SK-N-SH (cell line): ENCODE data around the gene ST6GALNAC1. TPM values are rescaled to one million over a fixed set of nuclear protein-coding genes. Genes with fewer than 3 reads are reported as not detected.

Experiments
- CTCF ChIA-PET: fragments of 300-600, 350-600 bp; formaldehyde crosslinking; extraction: SDS; loops from one replicate; lab custom pipeline; 2021; lab: Yijun Ruan, JAX
- POLR2A ChIA-PET: fragments of 350-600 bp; sonication (Branson Sonifier 250); formaldehyde crosslinking; extraction: SDS; loops from one replicate; lab custom pipeline; 2020; ENCODE audit warnings: antibody characterized with exemption, inconsistent platforms; lab: Yijun Ruan, JAX
- DNase-seq: peaks from one replicate; pipeline ENCODE4 v3.0.0; 2012
- H2AFZ ChIP-seq: fragments of 200-600 bp; sonication (generic); 2 replicates; pipeline ENCODE4 v1.8.1; 2016; ENCODE audit warnings: antibody characterized with exemption, mild to moderate bottlenecking, low read depth
- H3F3A ChIP-seq: fragments of 200-600 bp; sonication (generic); replicated peaks from 2 replicates; pipeline ENCODE3; 2016; ENCODE audit warnings: antibody characterized with exemption, mild to moderate bottlenecking; ENCODE audit not compliant: insufficient read depth
- H3K27ac ChIP-seq, 2 experiments: fragments of 200-500 bp in 1 of 2; fragments of 200-600 bp in 1 of 2; sonication (Bioruptor generic) in 1 of 2; sonication (generic), shearing (Covaris generic) in 1 of 2; 2 replicates each; pipeline versions ENCODE4 v1.5.1 to v1.6.1; 2014 to 2016; ENCODE audit warnings: low read depth in 2 of 2, inconsistent platforms in 1 of 2, low read length in 1 of 2, mild to moderate bottlenecking in 1 of 2, mixed read lengths in 1 of 2
- H3K27me3 ChIP-seq: fragments of 200-600 bp; sonication (generic), shearing (Covaris generic); 2 replicates; pipeline ENCODE4 v1.6.1; 2016; ENCODE audit warnings: mixed run types; ENCODE audit not compliant: insufficient read depth
- H3K36me3 ChIP-seq, 2 experiments: fragments of 200-500 bp in 1 of 2; fragments of 200-600 bp in 1 of 2; sonication (Bioruptor generic) in 1 of 2; sonication (generic) in 1 of 2; replicated peaks in 1 of 2; 2 replicates each; pipeline versions ENCODE3 to v1.5.1; 2014 to 2016; ENCODE audit warnings: low read length in 1 of 2, mild to moderate bottlenecking in 1 of 2; ENCODE audit not compliant: insufficient read depth in 2 of 2, control insufficient read depth in 1 of 2
- H3K4me1 ChIP-seq, 2 experiments: fragments of 200-500 bp in 1 of 2; fragments of 200-600 bp in 1 of 2; sonication (Bioruptor generic) in 1 of 2; sonication (generic), shearing (Covaris generic) in 1 of 2; 2 replicates each; pipeline versions ENCODE4 v1.5.1 to v1.6.1; 2014 to 2016; ENCODE audit warnings: low read depth in 1 of 2, low read length in 1 of 2, mixed run types in 1 of 2; ENCODE audit not compliant: insufficient read depth in 2 of 2, control insufficient read depth in 1 of 2
- H3K4me2 ChIP-seq: fragments of 200-600 bp; sonication (generic), shearing (Covaris generic); 2 replicates; pipeline ENCODE4 v1.6.1; 2017; ENCODE audit warnings: mixed run types
- H3K4me3 ChIP-seq, 2 experiments: fragments of 200-500 bp in 1 of 2; fragments of 200-600 bp in 1 of 2; sonication (Bioruptor generic) in 1 of 2; sonication (generic), shearing (Covaris generic) in 1 of 2; 2 replicates each; pipeline versions ENCODE4 v1.5.1 to v1.8.1; 2014 to 2016; ENCODE audit warnings: low read depth in 2 of 2, inconsistent platforms in 1 of 2, low read length in 1 of 2, mild to moderate bottlenecking in 1 of 2, mixed read lengths in 1 of 2, moderate library complexity in 1 of 2
- H3K79me2 ChIP-seq: fragments of 200-600 bp; sonication (generic); 2 replicates; pipeline ENCODE4 v1.8.1; 2017; ENCODE audit warnings: mild to moderate bottlenecking; ENCODE audit not compliant: insufficient read depth
- H3K9ac ChIP-seq: fragments of 200-600 bp; sonication (generic); 2 replicates; pipeline ENCODE4 v1.6.1; 2017; ENCODE audit warnings: mixed run types
- H3K9me2 ChIP-seq: fragments of 200-600 bp; sonication (generic); 2 replicates; pipeline ENCODE4 v1.6.1; 2017; ENCODE audit warnings: mixed run types
- H3K9me3 ChIP-seq: fragments of 200-600 bp; sonication (generic); 2 replicates; pipeline ENCODE4 v1.6.1; 2017; ENCODE audit warnings: mixed run types, mild to moderate bottlenecking, moderate library complexity
- H4K20me1 ChIP-seq: fragments of 200-600 bp; sonication (generic); 2 replicates; pipeline ENCODE4 v1.6.1; 2017; ENCODE audit warnings: mild to moderate bottlenecking, mixed run types; ENCODE audit not compliant: insufficient read depth
- CHD2 ChIP-seq: fragments of 150-350 bp; IDR thresholded peaks from 2 replicates; pipeline ENCODE4 v1.6.1; 2018; ENCODE audit warnings: low read length; ENCODE audit not compliant: partially characterized antibody
- CTCF ChIP-seq: fragments of 200-600 bp; sonication (generic); IDR thresholded peaks from 2 replicates; pipeline ENCODE4 v1.6.1; 2017; ENCODE audit warnings: antibody characterized with exemption, mild to moderate bottlenecking, moderate library complexity
- ELF1 ChIP-seq: IDR thresholded peaks from 2 replicates; pipeline ENCODE4 v1.4.0; 2012
- FOXJ3 ChIP-seq: sonication (generic); formaldehyde crosslinking; IDR thresholded peaks from 2 replicates; pipeline ENCODE4 v1.5.1; 2020; ENCODE audit warnings: mild to moderate bottlenecking, missing genetic modification reagents
- FOXM1 ChIP-seq: IDR thresholded peaks from 2 replicates; pipeline ENCODE4 v1.4.0; 2012; ENCODE audit warnings: low read depth, mild to moderate bottlenecking
- MAX ChIP-seq: IDR thresholded peaks from 2 replicates; pipeline ENCODE4 v1.4.0; 2012; ENCODE audit warnings: low read depth
- MXI1 ChIP-seq: IDR thresholded peaks from 2 replicates; pipeline ENCODE4 v1.6.1; 2012; ENCODE audit warnings: mild to moderate bottlenecking, low read depth, low read length, improper control_type of control experiment
- NFIC ChIP-seq: IDR thresholded peaks from 2 replicates; pipeline ENCODE4 v1.4.0; 2012; ENCODE audit warnings: borderline replicate concordance
- NRF1 ChIP-seq: IDR thresholded peaks from 2 replicates; pipeline ENCODE4 v1.6.1; 2012; ENCODE audit warnings: low read depth, mild to moderate bottlenecking, low read length
- RAD21 ChIP-seq: IDR thresholded peaks from 2 replicates; pipeline ENCODE4 v1.6.1; 2012; ENCODE audit warnings: mild to moderate bottlenecking, low read length
- RCOR1 ChIP-seq: fragments of 150-350 bp; IDR thresholded peaks from 2 replicates; pipeline ENCODE4 v1.6.1; 2017; ENCODE audit warnings: antibody characterized with exemption, low read length
- SIN3A ChIP-seq: IDR thresholded peaks from 2 replicates; pipeline ENCODE4 v1.6.1; 2012; ENCODE audit warnings: low read depth, mild to moderate bottlenecking, low read length, moderate library complexity, borderline replicate concordance
- SMC3 ChIP-seq: IDR thresholded peaks from 2 replicates; pipeline ENCODE4 v1.6.1; 2012; ENCODE audit warnings: low read depth, low read length, improper control_type of control experiment
- TAF1 ChIP-seq: IDR thresholded peaks from 2 replicates; pipeline ENCODE4 v1.6.1; 2012; ENCODE audit warnings: low read depth, mild to moderate bottlenecking, low read length, moderate library complexity, borderline replicate concordance
- TCF12 ChIP-seq: IDR thresholded peaks from 2 replicates; pipeline ENCODE4 v1.4.0; 2012
- TEAD4 ChIP-seq: IDR thresholded peaks from 2 replicates; pipeline ENCODE4 v1.4.0; 2012; ENCODE audit warnings: mild to moderate bottlenecking, borderline replicate concordance; ENCODE audit not compliant: insufficient read depth
- USF2 ChIP-seq: fragments of 150-350 bp; IDR thresholded peaks from 2 replicates; pipeline ENCODE4 v1.6.1; 2017; ENCODE audit warnings: antibody characterized with exemption, low read length, low read depth, borderline replicate concordance
- YY1 ChIP-seq: IDR thresholded peaks from 2 replicates; pipeline ENCODE4 v1.4.0; 2012; ENCODE audit warnings: low read depth, mild to moderate bottlenecking
- WGBS: methylation state at CpG from one replicate; pipeline ENCODE4 v1.1.6; 2017; ENCODE audit warnings: low lambda C conversion rate; 5-methylcytosine and 5-hydroxymethylcytosine counted together
- polyA plus RNA-seq, 3 experiments: library from polyadenylated mRNA; depleted of rRNA; stranded (reverse); fragments of >200 nt; gene quantifications; 2 replicates each; pipeline ENCODE4 v1.2.3, GENCODE V29; 2012

Gene ST6GALNAC1
- polyA plus RNA-seq, 1 of the 3 experiments (the other 2 are of a cell fraction), result not detected

GRCh38 chr17:76586741-76587487, 56.6 kb downstream of the ST6GALNAC1 start:
- TF ChIP-seq MAX, result no peak
- TF ChIP-seq SMC3, result no peak
- TF ChIP-seq MXI1, result no peak
- no peak for TF ChIP-seq SIN3A
- TF ChIP-seq TAF1, result no peak
- TF ChIP-seq TCF12, result no peak
- no peak for TF ChIP-seq ELF1
- no peak for TF ChIP-seq FOXJ3
- TF ChIP-seq YY1, result no peak
- TF ChIP-seq FOXM1, result no peak
- TF ChIP-seq USF2, result no peak
- Histone ChIP-seq H3K4me1 (peaks cover 0 to 9% of the 10 kb centered on the region in 2 experiments; a peak in 1 of 4 replicates), H3K9me3 (no peaks in the 10 kb centered on the region), H3F3A (no peaks in the 10 kb centered on the region), H3K27ac (no peak overlapping the region), H3K4me3 (no peak overlapping the region), H3K9ac (no peak overlapping the region), H3K79me2 (no peaks in the 10 kb centered on the region), H3K4me2 (no peak overlapping the region), H4K20me1 (no peaks in the 10 kb centered on the region), H2AFZ (no peak overlapping the region), H3K36me3 (no peaks in the 10 kb centered on the region), H3K9me2 (no peaks in the 10 kb centered on the region), H3K27me3 (peaks cover 37% of the 10 kb centered on the region)
- POLR2A ChIA-PET, result interaction anchor here (1.2 kb wide), 1 partner anchor 20 kb away, joined by 4 read pairs; no protein-coding TSS in a partner anchor
- DNase-seq, result peak; percentile 65
- CTCF ChIA-PET, result interaction anchor here (0.6 to 4.8 kb wide), 20 partner anchors 8 to 128 kb away, joined by 3 to 40 read pairs (median 6); partner anchors contain the start of gene AANAT
- 63% methylated on average over 17 of the region's 17 CpGs for WGBS

GRCh38 chr17:76585649-76586593, 57.6 kb downstream of the ST6GALNAC1 start, which contains the start of gene ST6GALNAC2:
ST6GALNAC2 (minus strand) TSS chr17:76585860; CDS start chr17:76585808, 52 bp downstream.
- POLR2A ChIA-PET, result interaction anchor here (1.2 kb wide), 1 partner anchor 19 kb away, joined by 4 read pairs; no protein-coding TSS in a partner anchor
- Histone ChIP-seq H3K9ac (no peak within 1 kb of the TSS; the same call in 1 of the 2 replicates), H3K4me1 (peaks cover 0 to 9% of the 10 kb centered on the region in 2 experiments; a peak in 1 of 4 replicates), H3K4me3 (peak within 1 kb of the TSS; percentile 46 to 57), H3K79me2 (no peaks in the 10 kb centered on the region), H3K27ac (no peak within 1 kb of the TSS), H3F3A (no peaks in the 10 kb centered on the region), H3K27me3 (peaks cover 37% of the 10 kb centered on the region), H3K9me3 (no peaks in the 10 kb centered on the region), H3K9me2 (no peaks in the 10 kb centered on the region), H4K20me1 (no peaks in the 10 kb centered on the region), H3K36me3 (no peaks in the 10 kb centered on the region), H2AFZ (peak within 1 kb of the TSS; percentile 75; the same call in 1 of the 2 replicates), H3K4me2 (peak within 1 kb of the TSS; percentile 82)
- CTCF ChIA-PET, result interaction anchor here (0.6 to 4.8 kb wide), 23 partner anchors 9 to 127 kb away, joined by 3 to 40 read pairs (median 5); partner anchors contain the start of gene AANAT
- TF ChIP-seq RCOR1 (0 out of 2 replicates have a peak, but pooled peaks have one; percentile 5), NRF1 (no peak), SMC3 (peak; percentile 45; the same call in 1 of the 2 replicates), CHD2 (no peak), MAX (no peak), NFIC (no peak), TEAD4 (no peak), CTCF (peak; percentile 38), RAD21 (peak; percentile 65)
- peak; percentile 94 for DNase-seq
- 7% methylated on average over 40 of the region's 84 CpGs for WGBS
